K562 (cell line): ENCODE results near the gene RYR3. TPM values are rescaled to one million over a fixed set of nuclear protein-coding genes. Genes with fewer than 3 reads are reported as not detected.

Experiments
- ATAC-seq: fragments of 200-7000 bp; cut with Tn5 transposase; 3 replicates; pipeline ENCODE4 v1.9.1; 2020; ENCODE audit warnings: moderate library complexity
- BruUV-seq: library from RNA; stranded (reverse); fragments of 400-500 nt; replicated peaks from 2 replicates; lab custom pipeline; 2021; lab: Mats Ljungman, UMichigan
- CTCF ChIA-PET: fragments of 300-600 bp; formaldehyde crosslinking; extraction: SDS; loops from one replicate; lab custom pipeline; 2021; ENCODE audit warnings: low intra/inter-chr PET ratio; lab: Yijun Ruan, JAX
- POLR2A ChIA-PET: fragments of 300-600, 350-650 bp; sonication (Branson Sonifier 250); formaldehyde crosslinking; extraction: SDS; loops from one replicate; lab custom pipeline; 2021; ENCODE audit warnings: antibody characterized with exemption, inconsistent platforms; lab: Yijun Ruan, JAX
- DNase-seq, 4 experiments: peaks; one replicate each; pipeline versions ENCODE4 v3.0.0 to v3.0.0-alpha.2; 2011 to 2018; ENCODE audit warnings: low spot score in 3 of 4, mixed read lengths in 3 of 4; ENCODE audit errors: extremely low read depth in 1 of 4
- FAIRE-seq: peaks from 2 replicates; lab custom pipeline; 2011; peaks lifted over from hg19 to GRCh38; lab: Jason Lieb, UNC
- H2AFZ ChIP-seq: 2 replicates; pipeline ENCODE4 v1.6.0; 2011; ENCODE audit warnings: low read depth, low read length, control low read depth, inconsistent platforms
- H3K27ac ChIP-seq: fragments of 200-600 bp; 3 replicates; pipeline ENCODE4 v1.8.0; 2011; ENCODE audit warnings: low read depth, mild to moderate bottlenecking, control low read depth, inconsistent platforms, low read length, moderate library complexity, mixed read lengths; ENCODE audit errors: extremely low read depth
- H3K27me3 ChIP-seq, 2 experiments: fragments of 300-600 bp in 1 of 2; 2 replicates in 1 of 2; 3 replicates in 1 of 2; pipeline versions ENCODE4 v1.6.0 to v1.8.0; 2011; ENCODE audit warnings: inconsistent platforms in 2 of 2, low read length in 2 of 2, mild to moderate bottlenecking in 1 of 2, mixed read lengths in 1 of 2, moderate library complexity in 1 of 2; ENCODE audit not compliant: control insufficient read depth in 2 of 2, insufficient read depth in 2 of 2
- H3K36me3 ChIP-seq: fragments of 300-600 bp; 3 replicates; pipeline ENCODE4 v1.8.0; 2011; ENCODE audit warnings: mild to moderate bottlenecking, low read length, inconsistent platforms; ENCODE audit not compliant: control insufficient read depth, insufficient read depth
- H3K4me1 ChIP-seq, 2 experiments: fragments of 200-600 bp in 1 of 2; replicated peaks in 1 of 2; 2 replicates in 1 of 2; 3 replicates in 1 of 2; pipeline versions ENCODE4 v1.5.1 to v1.8.0; 2011; ENCODE audit warnings: inconsistent platforms in 2 of 2, low read length in 2 of 2, mild to moderate bottlenecking in 1 of 2, mixed read lengths in 1 of 2, moderate library complexity in 1 of 2; ENCODE audit not compliant: control insufficient read depth in 2 of 2, insufficient read depth in 2 of 2
- H3K4me2 ChIP-seq: 2 replicates; pipeline ENCODE4 v1.6.1; 2011; ENCODE audit warnings: low read length, control low read depth, inconsistent platforms, mixed read lengths; ENCODE audit not compliant: insufficient read depth
- H3K4me3 ChIP-seq: fragments of 200-600 bp; sonication (generic), shearing (Covaris generic); 2 replicates; pipeline ENCODE4 v1.5.1; 2016; ENCODE audit warnings: control low read depth, inconsistent platforms
- H3K79me2 ChIP-seq: fragments of 200-600 bp; 3 replicates; pipeline ENCODE4 v1.8.0; 2011; ENCODE audit warnings: low read length, inconsistent platforms; ENCODE audit not compliant: control insufficient read depth, insufficient read depth
- H3K9ac ChIP-seq, 2 experiments: 2 replicates each; pipeline versions ENCODE4 v1.6.0 to v1.6.1; 2011; ENCODE audit warnings: low read depth in 2 of 2, low read length in 2 of 2, control low read depth in 1 of 2, inconsistent platforms in 1 of 2, mild to moderate bottlenecking in 1 of 2, mixed read lengths in 1 of 2; ENCODE audit not compliant: insufficient read depth in 1 of 2
- H3K9me1 ChIP-seq: one replicate; pipeline ENCODE4 v1.6.0; 2011; ENCODE audit warnings: inconsistent platforms, mild to moderate bottlenecking, low read length, moderate library complexity; ENCODE audit not compliant: control insufficient read depth, insufficient read depth
- H3K9me3 ChIP-seq: replicated peaks from 2 replicates; pipeline ENCODE4 v1.5.1; 2011; ENCODE audit warnings: low read depth, low read length, inconsistent platforms; ENCODE audit not compliant: control insufficient read depth, insufficient read depth
- H4K20me1 ChIP-seq: replicated peaks from 2 replicates; pipeline ENCODE4 v1.6.1; 2011; ENCODE audit warnings: low read length, inconsistent platforms, mixed read lengths; ENCODE audit not compliant: control insufficient read depth, insufficient read depth
- CEBPB ChIP-seq: fragments of 450-650 bp; IDR thresholded peaks from 2 replicates; pipeline ENCODE4 v1.6.1; 2016; ENCODE audit warnings: missing genetic modification characterization, missing compliant biosample characterization
- CEBPG ChIP-seq, 3 experiments: fragments of 200-800 bp in 1 of 3; sonication (Bioruptor generic) in 1 of 3; sonication (generic) in 1 of 3; formaldehyde crosslinking in 1 of 3; IDR thresholded peaks in 2 of 3; conservative IDR thresholded peaks in 1 of 3; 2 replicates each; pipeline versions ENCODE4 v1.6.1 to v1.8.0; 2016 to 2022; ENCODE audit warnings: missing compliant biosample characterization in 2 of 3, missing genetic modification characterization in 2 of 3, mild to moderate bottlenecking in 1 of 3, missing genetic modification reagents in 1 of 3
- RHOXF2B ChIP-seq: fragments of 250-450 bp; sonication (Bioruptor Pico); conservative IDR thresholded peaks from 2 replicates; pipeline ENCODE4 v1.5.1; 2021
- ZNF354B ChIP-seq: fragments of 250-450 bp; sonication (Bioruptor Pico); IDR thresholded peaks from 2 replicates; pipeline ENCODE4 v1.4.0; 2020
- WGBS: fragments of 100-300 bp; shearing (Covaris generic); methylation state at CpG from one replicate; pipeline ENCODE4 v1.1.6; 2016; ENCODE audit warnings: low coverage, mixed read lengths; ENCODE audit not compliant: insufficient coverage; ENCODE audit errors: missing lambda C conversion rate; 5-methylcytosine and 5-hydroxymethylcytosine counted together
- in situ Hi-C: fragments of 300-500 bp; cut with MboI; formaldehyde crosslinking; loops from 4 replicates; pipeline ENCODE4 v1.15.0; 2018; ENCODE audit warnings: inconsistent platforms, mixed read lengths
- intact Hi-C: fragments of 100-400 bp; cut with micrococcal nuclease; formaldehyde crosslinking; loops from 2 replicates; pipeline ENCODE4 v1.14.2; 2022
- polyA plus RNA-seq, 8 experiments: library from polyadenylated mRNA; depleted of rRNA in 4 of 8; stranded (reverse) in 5 of 8; unstranded in 3 of 8; fragments of >200 nt; fragmentation: Nextera tagmentation in 2 of 8; fragmentation: Illumina TruSeq in 1 of 8; extraction: Ambion mirVana in 2 of 8; extraction: Trizol in 1 of 8; gene quantifications; 2 replicates each; pipeline versions ENCODE4 v1.2.1 to v1.2.3, GENCODE V29; 2011 to 2014; ENCODE audit warnings: inconsistent platforms in 1 of 8, missing spikeins in 1 of 8
- total RNA-seq, 7 experiments: library from RNA; depleted of rRNA in 6 of 7; stranded (reverse); fragments of >200 nt in 6 of 7; fragmentation: Illumina TruSeq in 2 of 7; extraction: Trizol in 2 of 7; gene quantifications; 2 replicates each; pipeline versions ENCODE4 v1.2.1 to v1.2.3, GENCODE V29; 2011 to 2021; ENCODE audit warnings: low replicate concordance in 1 of 7
- TF ChIP-seq, protein P1 (sequence below): fragments of 450-650 bp; IDR thresholded peaks from one replicate; pipeline ENCODE4 v1.6.1; 2018; ENCODE audit warnings: mild to moderate bottlenecking, moderate library complexity; ENCODE audit not compliant: partially characterized antibody
- TF ChIP-seq, protein P2 (sequence below), 2 experiments: fragments of 450-650 bp; conservative IDR thresholded peaks; 2 replicates each; pipeline ENCODE4 v1.6.1; 2017; ENCODE audit warnings: mild to moderate bottlenecking in 2 of 2, moderate library complexity in 2 of 2
- TF ChIP-seq, protein P3 (sequence below): conservative IDR thresholded peaks from 2 replicates; pipeline ENCODE4 v1.6.1; 2011; ENCODE audit warnings: low read depth, mild to moderate bottlenecking, low read length; ENCODE audit not compliant: control insufficient read depth
- TF ChIP-seq, protein P4 (sequence below): fragments of 250-450 bp; sonication (Bioruptor Pico); IDR thresholded peaks from 2 replicates; pipeline ENCODE4 v1.8.0; 2022; ENCODE audit warnings: moderate library complexity, mild to moderate bottlenecking, inconsistent platforms
- TF ChIP-seq, protein P5 (sequence below): fragments of 450-650 bp; formaldehyde crosslinking; IDR thresholded peaks from 2 replicates; pipeline ENCODE4 v1.4.0; 2022; ENCODE audit warnings: missing genetic modification characterization

The RYR3 gene
- total and polyA plus RNA-seq, 9 of the 15 experiments (the other 6 are each of a cell fraction or from before 2014, with no cell fraction given), result 0.04 TPM; not detected in 8

DNA sequence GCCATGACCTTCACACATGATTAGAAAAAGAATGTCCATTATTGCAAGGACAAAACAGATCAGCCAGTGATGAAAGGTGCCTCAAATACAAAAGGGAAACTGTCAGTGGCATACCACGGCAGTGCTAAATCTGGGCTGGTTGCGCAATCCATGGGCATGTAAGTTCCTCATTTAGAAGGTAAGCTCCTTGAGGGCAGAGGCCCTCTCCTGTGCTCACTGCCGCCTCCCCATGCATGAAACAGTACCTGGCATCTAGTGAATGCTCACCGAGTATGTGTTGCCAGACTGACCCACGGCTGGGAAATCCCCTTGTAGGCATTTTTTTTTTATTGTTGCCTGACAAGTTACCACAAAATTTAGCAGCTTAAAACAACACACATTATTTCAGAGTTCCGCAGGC lies 345.4 kb downstream of the RYR3 start:
- ChIA-PET CTCF (no interaction called here), POLR2A (no interaction called here)
- Histone ChIP-seq H4K20me1 (no peaks in the 10 kb centered on the region), H2AFZ (no peak overlapping the region), H3K4me2 (no peak overlapping the region), H3K4me3 (no peak overlapping the region), H3K4me1 (no peaks in the 10 kb centered on the region), H3K9me3 (no peaks in the 10 kb centered on the region), H3K27ac (no peak overlapping the region), H3K27me3 (peaks cover 5 to 9% of the 10 kb centered on the region in 2 experiments; a peak in 2 of 5 replicates), H3K36me3 (no peaks in the 10 kb centered on the region), H3K79me2 (no peaks in the 10 kb centered on the region), H3K9ac (no peak overlapping the region), H3K9me1 (no peaks in the 10 kb centered on the region)
- 0% methylated on average over 6 of the region's 6 CpGs for WGBS
- intact Hi-C loops, result no loop called here
- ATAC-seq, result no peak
- DNase-seq, result no peak
- no TSS peak for BruUV-seq
- FAIRE-seq, result no peak
- in situ Hi-C loops, result no loop called here
- TF ChIP-seq CEBPB (tag), result peak; percentile 88
- no peak for TF ChIP-seq CEBPG (CRISPR knock-in tag; IDR thresholded peaks at IDR 0.05)
- TF ChIP-seq CEBPG (tag; conservative IDR thresholded peaks at IDR 0.05 in 1 of 2, IDR thresholded peaks at IDR 0.05 in 1 of 2), result peak; percentile 31 to 87; a peak in 2 of 4 replicates
- TF ChIP-seq ZNF354B, result no peak

DNA sequence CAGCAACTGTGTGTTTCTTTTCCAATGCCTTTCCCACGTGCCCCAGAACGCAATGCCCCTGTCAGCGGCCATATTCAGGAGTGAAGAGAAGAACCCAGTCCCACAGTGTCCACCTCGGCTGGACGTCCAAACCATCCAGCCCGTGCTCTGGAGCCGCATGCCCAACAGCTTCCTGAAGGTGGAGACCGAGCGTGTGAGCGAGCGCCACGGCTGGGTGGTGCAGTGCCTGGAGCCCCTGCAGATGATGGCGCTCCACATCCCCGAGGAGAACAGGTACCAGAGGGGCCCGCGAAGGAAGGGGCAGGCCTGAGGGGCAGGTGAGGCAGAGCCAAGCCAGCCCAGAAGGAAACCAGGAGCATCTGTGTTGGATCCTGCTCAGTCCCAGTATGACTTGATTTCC lies 349.4 kb downstream of the RYR3 start:
- Histone ChIP-seq H3K4me2 (no peak overlapping the region), H3K9me1 (no peaks in the 10 kb centered on the region), H3K9ac (no peak overlapping the region), H2AFZ (no peak overlapping the region), H3K36me3 (no peaks in the 10 kb centered on the region), H3K4me1 (no peaks in the 10 kb centered on the region), H3K79me2 (no peaks in the 10 kb centered on the region), H3K4me3 (no peak overlapping the region), H3K27ac (no peak overlapping the region), H4K20me1 (no peaks in the 10 kb centered on the region), H3K27me3 (no peaks in the 10 kb centered on the region), H3K9me3 (no peaks in the 10 kb centered on the region)
- intact Hi-C loops, result no loop called here
- no TSS peak for BruUV-seq
- CTCF ChIA-PET, result no interaction called here
- in situ Hi-C loops, result no loop called here
- WGBS, result 1% methylated on average over 16 of the region's 16 CpGs
- FAIRE-seq (no peak), DNase-seq (no peak), ATAC-seq (no peak)
- POLR2A ChIA-PET, result no interaction called here
- TF ChIP-seq, protein P1, sequence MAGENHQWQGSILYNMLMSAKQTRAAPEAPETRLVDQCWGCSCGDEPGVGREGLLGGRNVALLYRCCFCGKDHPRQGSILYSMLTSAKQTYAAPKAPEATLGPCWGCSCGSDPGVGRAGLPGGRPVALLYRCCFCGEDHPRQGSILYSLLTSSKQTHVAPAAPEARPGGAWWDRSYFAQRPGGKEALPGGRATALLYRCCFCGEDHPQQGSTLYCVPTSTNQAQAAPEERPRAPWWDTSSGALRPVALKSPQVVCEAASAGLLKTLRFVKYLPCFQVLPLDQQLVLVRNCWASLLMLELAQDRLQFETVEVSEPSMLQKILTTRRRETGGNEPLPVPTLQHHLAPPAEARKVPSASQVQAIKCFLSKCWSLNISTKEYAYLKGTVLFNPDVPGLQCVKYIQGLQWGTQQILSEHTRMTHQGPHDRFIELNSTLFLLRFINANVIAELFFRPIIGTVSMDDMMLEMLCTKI, result no peak
- TF ChIP-seq, protein P2, sequence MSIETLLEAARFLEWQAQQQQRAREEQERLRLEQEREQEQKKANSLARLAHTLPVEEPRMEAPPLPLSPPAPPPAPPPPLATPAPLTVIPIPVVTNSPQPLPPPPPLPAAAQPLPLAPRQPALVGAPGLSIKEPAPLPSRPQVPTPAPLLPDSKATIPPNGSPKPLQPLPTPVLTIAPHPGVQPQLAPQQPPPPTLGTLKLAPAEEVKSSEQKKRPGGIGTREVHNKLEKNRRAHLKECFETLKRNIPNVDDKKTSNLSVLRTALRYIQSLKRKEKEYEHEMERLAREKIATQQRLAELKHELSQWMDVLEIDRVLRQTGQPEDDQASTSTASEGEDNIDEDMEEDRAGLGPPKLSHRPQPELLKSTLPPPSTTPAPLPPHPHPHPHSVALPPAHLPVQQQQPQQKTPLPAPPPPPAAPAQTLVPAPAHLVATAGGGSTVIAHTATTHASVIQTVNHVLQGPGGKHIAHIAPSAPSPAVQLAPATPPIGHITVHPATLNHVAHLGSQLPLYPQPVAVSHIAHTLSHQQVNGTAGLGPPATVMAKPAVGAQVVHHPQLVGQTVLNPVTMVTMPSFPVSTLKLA (conservative IDR thresholded peaks at IDR 0.05), result no peak
- TF ChIP-seq, protein P3, sequence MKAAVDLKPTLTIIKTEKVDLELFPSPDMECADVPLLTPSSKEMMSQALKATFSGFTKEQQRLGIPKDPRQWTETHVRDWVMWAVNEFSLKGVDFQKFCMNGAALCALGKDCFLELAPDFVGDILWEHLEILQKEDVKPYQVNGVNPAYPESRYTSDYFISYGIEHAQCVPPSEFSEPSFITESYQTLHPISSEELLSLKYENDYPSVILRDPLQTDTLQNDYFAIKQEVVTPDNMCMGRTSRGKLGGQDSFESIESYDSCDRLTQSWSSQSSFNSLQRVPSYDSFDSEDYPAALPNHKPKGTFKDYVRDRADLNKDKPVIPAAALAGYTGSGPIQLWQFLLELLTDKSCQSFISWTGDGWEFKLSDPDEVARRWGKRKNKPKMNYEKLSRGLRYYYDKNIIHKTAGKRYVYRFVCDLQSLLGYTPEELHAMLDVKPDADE, result no peak
- no peak for TF ChIP-seq RHOXF2B (CRISPR knock-in tag)
- TF ChIP-seq, protein P4, sequence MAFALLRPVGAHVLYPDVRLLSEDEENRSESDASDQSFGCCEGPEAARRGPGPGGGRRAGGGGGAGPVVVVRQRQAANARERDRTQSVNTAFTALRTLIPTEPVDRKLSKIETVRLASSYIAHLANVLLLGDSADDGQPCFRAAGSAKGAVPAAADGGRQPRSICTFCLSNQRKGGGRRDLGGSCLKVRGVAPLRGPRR (CRISPR knock-in tag), result no peak
- TF ChIP-seq, protein P5, sequence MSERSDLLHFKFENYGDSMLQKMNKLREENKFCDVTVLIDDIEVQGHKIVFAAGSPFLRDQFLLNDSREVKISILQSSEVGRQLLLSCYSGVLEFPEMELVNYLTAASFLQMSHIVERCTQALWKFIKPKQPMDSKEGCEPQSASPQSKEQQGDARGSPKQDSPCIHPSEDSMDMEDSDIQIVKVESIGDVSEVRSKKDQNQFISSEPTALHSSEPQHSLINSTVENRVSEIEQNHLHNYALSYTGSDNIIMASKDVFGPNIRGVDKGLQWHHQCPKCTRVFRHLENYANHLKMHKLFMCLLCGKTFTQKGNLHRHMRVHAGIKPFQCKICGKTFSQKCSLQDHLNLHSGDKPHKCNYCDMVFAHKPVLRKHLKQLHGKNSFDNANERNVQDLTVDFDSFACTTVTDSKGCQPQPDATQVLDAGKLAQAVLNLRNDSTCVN (CRISPR knock-in tag), result no peak
